Tibial nerve (tissue), 3 donors: ENCODE results near the gene GATAD2A.

Experiments
- POLR2A ChIP-seq, 2 donors: fragments of 450-650 bp; IDR thresholded peaks; one replicate each; pipeline ENCODE4 v1.6.1; 2017; ENCODE audit warnings: antibody characterized with exemption in 2 of 2, mild to moderate bottlenecking in 2 of 2, moderate library complexity in 2 of 2
- TF ChIP-seq, protein P1 (sequence below), 5 experiments: fragments of 200-600 bp in 3 of 5; fragments of 450-650 bp in 2 of 5; sonication (generic) in 3 of 5; IDR thresholded peaks; one replicate each; pipeline ENCODE4 v1.5.1; 2016 to 2019; ENCODE audit warnings: antibody characterized with exemption in 5 of 5, mild to moderate bottlenecking in 3 of 5, moderate library complexity in 2 of 5

- no peak for TF ChIP-seq POLR2A (IDR thresholded peaks at IDR 0.05)
- TF ChIP-seq, protein P1, sequence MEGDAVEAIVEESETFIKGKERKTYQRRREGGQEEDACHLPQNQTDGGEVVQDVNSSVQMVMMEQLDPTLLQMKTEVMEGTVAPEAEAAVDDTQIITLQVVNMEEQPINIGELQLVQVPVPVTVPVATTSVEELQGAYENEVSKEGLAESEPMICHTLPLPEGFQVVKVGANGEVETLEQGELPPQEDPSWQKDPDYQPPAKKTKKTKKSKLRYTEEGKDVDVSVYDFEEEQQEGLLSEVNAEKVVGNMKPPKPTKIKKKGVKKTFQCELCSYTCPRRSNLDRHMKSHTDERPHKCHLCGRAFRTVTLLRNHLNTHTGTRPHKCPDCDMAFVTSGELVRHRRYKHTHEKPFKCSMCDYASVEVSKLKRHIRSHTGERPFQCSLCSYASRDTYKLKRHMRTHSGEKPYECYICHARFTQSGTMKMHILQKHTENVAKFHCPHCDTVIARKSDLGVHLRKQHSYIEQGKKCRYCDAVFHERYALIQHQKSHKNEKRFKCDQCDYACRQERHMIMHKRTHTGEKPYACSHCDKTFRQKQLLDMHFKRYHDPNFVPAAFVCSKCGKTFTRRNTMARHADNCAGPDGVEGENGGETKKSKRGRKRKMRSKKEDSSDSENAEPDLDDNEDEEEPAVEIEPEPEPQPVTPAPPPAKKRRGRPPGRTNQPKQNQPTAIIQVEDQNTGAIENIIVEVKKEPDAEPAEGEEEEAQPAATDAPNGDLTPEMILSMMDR (IDR thresholded peaks at IDR 0.05) = no peak
Measured at GRCh38 chr19:19459707-19460251, 54.3 kb downstream of the GATAD2A start.
